HG03432 (cell line): ENCODE measurements around the gene ARID5B.

Source experiments
- ATAC-seq: cut with Tn5 transposase; IDR thresholded peaks from one replicate; pipeline ENCODE4 v1.9.1; 2021; ENCODE audit warnings: mild to moderate bottlenecking, moderate library complexity; ENCODE audit not compliant: unreplicated experiment

The ARID5B gene

DNA sequence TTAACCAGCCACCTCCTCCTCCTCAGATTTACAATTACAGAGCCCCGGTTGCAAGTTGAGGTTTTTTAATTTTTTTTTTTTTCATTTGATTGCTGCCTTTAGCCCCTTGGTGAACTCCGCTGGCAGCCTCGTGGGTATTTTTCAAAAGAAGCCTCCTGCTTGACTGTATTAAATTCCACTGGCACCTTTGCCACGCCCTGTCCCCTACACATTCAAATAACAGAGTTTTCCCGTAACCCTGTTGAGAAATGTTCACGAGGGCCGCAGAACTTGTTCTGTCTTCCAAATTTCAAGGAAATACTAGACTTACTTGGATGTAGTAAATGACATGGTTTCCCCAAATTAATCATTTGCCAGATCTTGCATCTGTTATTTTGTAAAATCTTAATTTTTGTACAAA, 167.0 kb downstream of the ARID5B start:
- ATAC-seq = no peak

DNA sequence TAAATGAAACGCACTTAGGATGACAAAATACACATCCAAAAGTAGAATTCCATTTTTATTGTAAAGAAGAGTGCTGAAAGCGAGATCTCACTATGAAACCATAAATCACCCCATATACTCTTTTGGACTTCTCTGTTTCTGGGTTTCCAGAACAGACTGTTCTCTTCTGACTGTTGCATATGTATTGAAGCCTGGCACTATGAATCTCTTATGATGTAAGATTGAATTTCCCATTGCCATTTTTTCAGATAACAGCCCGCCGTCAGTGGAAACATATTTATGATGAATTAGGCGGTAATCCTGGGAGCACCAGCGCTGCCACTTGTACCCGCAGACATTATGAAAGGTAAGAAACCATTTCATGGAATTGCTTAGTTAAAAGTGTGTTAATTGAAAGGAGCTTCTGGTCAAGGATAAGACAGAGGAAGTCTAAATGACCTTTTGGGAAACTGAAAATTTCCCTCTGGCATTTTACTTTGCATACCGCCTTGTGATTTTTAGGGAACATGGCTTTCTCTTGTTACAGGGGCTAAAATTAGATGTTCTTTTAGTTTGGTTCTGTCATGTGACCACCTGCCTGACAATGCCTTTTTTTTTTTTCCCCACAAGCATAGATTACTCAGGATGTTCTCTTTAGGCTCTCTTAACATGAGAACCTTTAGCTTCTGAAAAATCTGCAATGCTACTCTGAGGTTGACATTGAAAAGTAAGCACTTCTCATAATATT, 168.1 kb downstream of the ARID5B start:
- no peak for ATAC-seq

DNA sequence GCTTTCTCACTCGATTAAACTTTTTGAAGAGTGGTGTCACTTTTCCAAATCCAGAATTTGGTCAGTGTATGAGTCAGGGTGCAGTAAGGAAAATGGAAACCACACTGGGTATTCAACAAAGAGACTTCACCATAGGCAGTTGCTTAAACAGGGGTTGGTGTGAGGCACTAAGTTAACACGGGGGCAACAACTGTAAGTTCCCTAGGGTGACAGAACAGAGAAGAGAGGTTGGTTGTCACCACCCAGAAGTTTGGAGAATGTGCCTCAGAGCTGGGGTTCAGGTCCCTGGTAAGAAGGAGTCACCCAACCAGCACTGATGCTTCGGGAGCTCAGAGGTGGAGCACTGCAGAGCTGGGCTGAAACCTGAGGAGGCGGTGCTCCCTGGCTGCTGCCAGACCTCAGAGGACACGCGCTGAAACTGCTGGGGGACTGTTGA, 170.4 kb downstream of the ARID5B start:
- no peak for ATAC-seq

DNA sequence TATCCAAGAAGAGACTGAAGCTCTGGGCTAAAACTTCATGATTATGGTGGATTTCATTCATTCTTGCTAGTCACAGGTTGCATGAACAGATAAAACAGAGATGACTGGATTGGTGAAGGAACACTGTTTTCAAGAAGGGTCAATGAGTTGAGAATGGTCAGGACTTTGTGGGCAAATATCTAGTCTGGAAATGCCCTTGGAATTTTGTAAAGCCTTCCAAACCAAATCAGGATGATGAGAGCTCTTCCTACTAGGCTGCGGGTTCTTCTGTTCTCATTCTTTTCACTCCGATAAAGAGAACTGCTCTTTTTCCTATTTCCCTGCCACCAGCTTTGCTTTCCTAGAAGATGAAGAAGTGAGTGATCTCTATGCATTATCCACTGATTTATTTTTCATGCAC, 171.4 kb downstream of the ARID5B start:
- ATAC-seq = no peak

DNA sequence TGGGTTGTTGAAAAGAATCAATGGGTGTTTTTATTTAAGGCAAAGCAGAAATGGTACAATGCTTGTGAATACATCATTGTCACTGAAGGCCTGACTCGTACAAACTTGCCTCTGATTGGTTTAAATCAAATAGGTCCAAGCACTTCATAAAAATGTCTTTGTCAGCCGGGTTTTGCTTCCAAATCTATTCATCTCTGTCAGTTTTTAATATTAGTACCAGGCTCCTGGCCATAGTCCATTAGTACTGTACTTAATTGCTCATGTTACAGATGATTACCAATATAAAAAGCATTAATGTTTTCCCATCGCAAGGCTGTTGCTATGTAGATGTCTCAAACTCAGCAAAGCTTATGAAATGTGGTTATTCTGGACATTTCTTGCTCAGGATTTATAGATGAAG, 171.9 kb downstream of the ARID5B start:
- ATAC-seq = no peak

DNA sequence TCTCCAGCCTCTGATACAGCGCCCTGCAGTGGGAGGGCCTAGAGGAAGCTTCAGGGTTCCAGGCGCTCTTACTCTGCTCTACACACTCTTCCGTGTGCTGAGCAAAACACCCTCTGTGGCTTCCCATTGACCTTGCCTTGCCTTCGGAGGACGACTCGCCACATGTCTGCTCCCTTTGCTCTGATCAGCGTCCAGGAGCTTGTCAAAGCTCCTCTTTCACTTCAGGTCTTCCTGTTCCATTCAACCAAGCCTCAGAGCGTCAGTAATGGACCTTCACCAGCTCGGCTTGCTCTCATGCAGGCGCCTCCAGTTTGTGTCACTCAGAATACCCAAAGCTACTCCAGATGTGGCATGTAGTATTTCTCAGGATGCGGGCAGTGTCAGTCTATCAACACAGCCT, 173.9 kb downstream of the ARID5B start:
- ATAC-seq = no peak

DNA sequence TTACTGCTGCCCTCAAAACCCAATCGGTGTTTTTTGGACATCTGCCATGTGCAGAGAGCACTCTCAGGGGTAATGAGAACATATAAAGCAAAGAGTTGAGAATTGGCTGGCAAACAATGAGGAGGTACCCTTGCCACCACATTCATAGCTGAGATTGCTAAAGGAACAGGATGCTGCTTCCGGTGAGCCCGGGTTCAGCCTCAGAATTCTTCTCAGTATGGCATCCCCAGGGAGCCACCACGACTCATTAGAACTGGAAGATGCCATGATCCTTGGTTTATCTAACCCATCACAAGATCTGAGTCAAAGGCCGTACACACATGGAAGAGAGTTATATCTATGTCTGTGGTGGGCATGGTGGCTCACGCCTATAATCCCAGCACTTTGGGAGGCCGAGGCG, 174.4 kb downstream of the ARID5B start:
- no peak for ATAC-seq

DNA sequence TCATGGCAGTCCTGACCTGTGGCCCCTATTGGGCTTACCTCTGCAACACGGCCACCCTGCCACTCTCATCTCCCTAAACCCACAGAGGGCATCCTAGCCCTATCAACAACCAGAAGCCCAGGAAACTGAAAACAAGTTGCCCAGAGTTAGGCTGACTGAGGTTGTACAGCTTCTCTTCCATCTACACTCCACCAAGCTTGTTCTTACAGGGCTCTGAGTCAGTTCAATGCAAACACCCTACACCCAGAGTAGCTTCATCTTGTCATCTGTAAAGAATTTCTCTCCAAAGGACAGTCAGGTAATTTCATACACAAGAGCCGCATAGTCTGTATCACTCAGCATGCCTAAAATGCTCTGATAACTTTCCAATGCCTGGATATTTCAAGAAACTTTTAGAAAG, 175.4 kb downstream of the ARID5B start:
- ATAC-seq = no peak

- no peak for ATAC-seq
Observed at GRCh38 chr10:62077330-62078015, 176.0 kb downstream of the ARID5B start.

DNA sequence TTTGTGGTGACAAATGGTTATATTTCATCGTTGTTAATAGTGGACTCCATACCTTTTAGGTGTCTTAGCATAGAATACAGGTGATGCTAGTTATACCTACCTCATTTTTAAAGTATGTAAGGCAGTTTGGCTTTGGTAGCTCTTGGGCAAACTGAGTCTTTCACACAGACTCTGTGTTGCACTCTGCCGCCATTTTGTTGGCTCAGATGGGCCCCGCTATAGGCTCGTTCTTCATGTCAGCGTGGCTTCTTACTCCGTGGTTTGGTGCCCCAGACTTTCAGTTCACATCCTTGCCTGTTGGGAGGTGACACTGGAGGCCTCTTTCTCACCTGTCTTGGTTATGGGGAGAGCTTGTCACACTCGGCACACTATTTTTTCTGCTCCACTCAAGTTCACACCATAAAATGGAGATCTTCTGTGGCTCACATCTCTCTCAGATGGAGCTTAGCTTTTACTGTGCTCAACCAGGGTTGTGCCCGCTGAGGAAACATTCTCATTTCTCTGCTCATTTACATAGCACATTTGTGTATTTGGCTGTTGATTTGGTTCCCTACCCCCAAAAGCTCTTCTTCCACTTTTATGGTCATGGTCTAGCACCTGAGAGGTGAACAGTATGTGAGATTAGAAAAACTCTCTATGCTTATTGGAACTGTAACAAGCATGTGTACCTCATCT, 178.5 kb downstream of the ARID5B start:
- peak; percentile 68 for ATAC-seq

DNA sequence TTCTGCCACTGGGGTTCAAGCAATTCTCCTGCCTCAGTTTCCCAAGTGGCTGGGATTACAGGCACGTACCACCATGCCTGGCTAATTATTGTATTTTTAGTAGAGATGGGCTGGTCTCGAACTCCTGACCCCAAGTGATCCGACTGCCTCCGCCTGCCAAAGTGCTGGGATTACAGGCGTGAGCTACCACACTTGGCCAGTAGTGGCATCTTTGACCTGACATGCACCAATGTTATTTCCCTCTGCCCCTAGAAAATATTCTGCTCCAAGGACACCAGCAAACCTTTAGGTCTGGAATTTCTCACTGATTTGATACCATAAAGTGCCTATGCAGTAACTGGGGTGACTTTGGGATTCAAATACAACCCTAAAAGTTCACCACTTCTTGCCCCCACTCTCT, 179.4 kb downstream of the ARID5B start:
- no peak for ATAC-seq

GRCh38 chr10:62081341-62082270, 180.1 kb downstream of the ARID5B start:
- no peak for ATAC-seq

- ATAC-seq = no peak
Observed at GRCh38 chr10:62082271-62082656, 180.8 kb downstream of the ARID5B start.

DNA sequence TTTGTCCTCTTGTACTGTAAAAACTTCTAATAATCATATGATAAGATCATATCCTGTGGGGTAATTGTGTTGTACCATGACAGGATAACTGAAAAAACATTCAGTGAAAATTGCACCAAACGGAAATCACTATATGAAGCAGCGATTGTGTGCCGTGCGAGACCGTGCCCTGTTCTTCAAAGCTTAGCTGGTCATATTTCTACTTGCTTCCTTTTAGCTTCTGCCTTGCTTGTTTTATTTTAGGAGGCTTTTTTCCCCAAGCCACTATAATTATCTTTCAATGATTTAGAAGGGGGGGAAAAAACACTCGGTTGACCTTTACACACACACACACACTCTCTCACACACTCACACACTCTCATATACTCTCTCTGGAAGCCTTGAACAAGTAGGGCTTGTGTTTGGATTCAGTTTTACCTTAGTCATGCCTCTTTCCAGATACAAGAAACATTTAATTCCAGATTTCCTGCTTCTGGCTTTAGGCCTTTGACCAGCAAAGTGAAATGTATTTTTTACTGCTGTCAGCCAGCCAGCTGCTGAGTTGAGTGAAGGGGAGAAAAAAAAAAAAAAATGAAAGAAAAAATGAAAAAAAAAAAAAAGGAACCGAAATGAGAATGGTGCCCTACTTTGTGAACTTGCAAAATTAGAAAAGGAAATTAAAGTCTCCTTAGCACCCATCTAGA, 181.4 kb downstream of the ARID5B start:
- ATAC-seq = peak; percentile 54

DNA sequence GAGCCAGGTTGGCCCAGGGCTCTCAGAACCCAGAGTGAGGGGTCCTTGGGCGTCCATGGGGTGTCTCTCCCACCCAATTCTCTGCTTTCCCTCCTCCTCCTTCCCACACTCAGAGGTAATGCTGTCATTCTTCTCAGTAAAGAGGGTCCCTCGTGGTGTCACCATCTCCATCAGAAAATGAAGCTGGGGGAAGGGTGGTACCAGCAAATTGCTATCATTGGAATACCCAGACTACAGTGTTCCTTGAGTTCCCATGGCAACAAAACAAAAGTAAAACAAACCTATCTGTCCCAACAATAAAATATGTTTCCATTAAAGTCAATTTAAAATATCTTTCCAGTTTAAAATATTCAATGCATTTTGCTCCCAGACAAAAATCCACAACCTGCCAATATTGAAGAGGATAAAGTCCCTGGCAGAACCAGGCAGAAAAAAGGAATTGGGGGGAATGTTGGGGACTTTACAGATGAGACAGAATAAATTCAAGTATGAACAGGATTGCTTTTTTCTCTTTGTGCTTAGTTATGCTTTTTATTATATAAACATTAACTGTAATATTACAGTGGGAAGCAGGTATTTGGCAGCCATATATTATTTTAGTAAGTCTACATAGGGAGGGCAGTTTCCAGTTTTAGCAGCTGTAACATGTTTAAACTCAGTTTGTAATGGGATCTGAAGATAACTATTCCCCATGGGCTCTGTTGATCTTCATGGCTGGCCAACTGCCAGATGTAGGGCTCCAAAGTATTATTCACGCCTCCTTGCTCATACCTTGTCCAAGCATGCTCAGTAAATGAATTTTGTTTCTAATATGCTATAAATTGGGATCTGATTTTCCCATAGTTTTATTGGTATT, 182.1 kb downstream of the ARID5B start:
- ATAC-seq = no peak

DNA sequence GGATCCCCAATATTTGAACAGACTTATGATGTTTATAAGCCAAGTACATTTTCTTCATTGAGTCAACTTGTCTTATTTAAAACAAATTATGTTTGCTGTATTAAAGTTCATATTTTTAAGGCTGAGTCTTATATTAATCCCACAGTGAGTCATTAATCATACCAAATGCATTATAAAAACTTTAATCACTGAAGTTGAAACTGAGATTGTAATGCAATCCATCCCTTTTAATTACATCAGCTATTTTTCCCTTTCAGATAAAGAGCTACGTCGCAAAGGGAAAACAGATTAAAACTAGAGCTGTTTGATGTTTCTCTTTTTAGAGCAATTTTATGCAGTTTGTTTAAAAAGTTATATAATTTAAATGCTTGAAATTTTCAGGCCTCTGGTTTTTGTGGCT, 183.0 kb downstream of the ARID5B start:
- ATAC-seq = no peak

GRCh38 chr10:62085404-62085803, 183.9 kb downstream of the ARID5B start:
- ATAC-seq = no peak

GRCh38 chr10:62085821-62086220, 184.3 kb downstream of the ARID5B start:
- no peak for ATAC-seq

DNA sequence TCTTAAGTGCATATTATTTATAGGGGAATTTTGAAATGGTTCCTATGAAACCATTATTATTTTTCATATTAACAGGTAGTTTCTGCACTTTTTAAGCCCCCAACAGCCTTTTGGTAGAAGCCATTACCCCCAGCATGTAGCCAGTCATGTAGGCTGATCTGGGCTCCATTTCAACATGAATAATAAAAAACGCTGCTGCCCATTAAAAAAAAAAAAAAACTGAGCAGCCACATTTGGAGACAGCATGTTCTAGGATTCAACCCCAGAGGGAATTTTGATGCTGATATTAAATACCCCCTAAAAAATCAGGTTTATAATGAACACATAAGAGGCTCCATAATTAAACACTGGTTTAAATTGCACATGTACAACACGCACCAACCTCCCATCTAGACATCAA, 185.8 kb downstream of the ARID5B start:
- no peak for ATAC-seq

- no peak for ATAC-seq
Observed at GRCh38 chr10:62088786-62089185, 187.3 kb downstream of the ARID5B start.
